IPS-18a (cell line): ENCODE results near the gene VSTM2L.

ENCODE experiments used
- H3K27ac ChIP-seq: one replicate; pipeline ENCODE4 v1.5.1; 2013; ENCODE audit warnings: low read length
- H3K27me3 ChIP-seq: one replicate; pipeline ENCODE4 v1.6.1; 2013; ENCODE audit warnings: mild to moderate bottlenecking, low read length; ENCODE audit not compliant: control insufficient read depth, insufficient read depth
- H3K36me3 ChIP-seq: one replicate; pipeline ENCODE4 v1.6.1; 2013; ENCODE audit warnings: low read depth, low read length; ENCODE audit not compliant: control insufficient read depth
- H3K4me1 ChIP-seq: one replicate; pipeline ENCODE4 v1.6.1; 2013; ENCODE audit warnings: low read depth, low read length; ENCODE audit not compliant: control insufficient read depth
- H3K4me3 ChIP-seq: one replicate; pipeline ENCODE4 v1.5.1; 2013; ENCODE audit warnings: low read length
- H3K9ac ChIP-seq: one replicate; pipeline ENCODE4 v1.6.1; 2013; ENCODE audit warnings: mild to moderate bottlenecking, low read length, moderate library complexity
- H3K9me3 ChIP-seq: one replicate; pipeline ENCODE4 v1.6.1; 2013; ENCODE audit warnings: low read depth, low read length; ENCODE audit not compliant: control insufficient read depth

VSTM2L gene

GRCh38 chr20:37880726-37881591 is 22.0 kb upstream of the VSTM2L start:
- H3K27ac ChIP-seq: no peak overlapping the region
- H3K9ac ChIP-seq: no peak overlapping the region
- H3K4me3 ChIP-seq: no peak overlapping the region
- H3K36me3 ChIP-seq: no peaks in the 10 kb centered on the region
- H3K27me3 ChIP-seq: no peaks in the 10 kb centered on the region
- H3K9me3 ChIP-seq: no peaks in the 10 kb centered on the region
- no peaks in the 10 kb centered on the region for H3K4me1 ChIP-seq

- H3K9ac ChIP-seq: no peak overlapping the region
- no peaks in the 10 kb centered on the region for H3K36me3 ChIP-seq
- no peaks in the 10 kb centered on the region for H3K27me3 ChIP-seq
- no peak overlapping the region for H3K27ac ChIP-seq
- H3K4me1 ChIP-seq: no peaks in the 10 kb centered on the region
- H3K4me3 ChIP-seq: no peak overlapping the region
- no peaks in the 10 kb centered on the region for H3K9me3 ChIP-seq
These were observed 21.2 kb upstream of the VSTM2L start for GRCh38 chr20:37881601-37882343.

- no peaks in the 10 kb centered on the region for H3K4me1 ChIP-seq
- no peak overlapping the region for H3K27ac ChIP-seq
- H3K9me3 ChIP-seq: no peaks in the 10 kb centered on the region
- no peaks in the 10 kb centered on the region for H3K27me3 ChIP-seq
- H3K36me3 ChIP-seq: no peaks in the 10 kb centered on the region
- H3K9ac ChIP-seq: no peak overlapping the region
- no peak overlapping the region for H3K4me3 ChIP-seq
These were observed 19.8 kb upstream of the VSTM2L start for GRCh38 chr20:37882961-37883712.

- H3K36me3 ChIP-seq: no peaks in the 10 kb centered on the region
- H3K4me3 ChIP-seq: no peak overlapping the region
- H3K4me1 ChIP-seq: no peaks in the 10 kb centered on the region
- no peaks in the 10 kb centered on the region for H3K27me3 ChIP-seq
- H3K9me3 ChIP-seq: no peaks in the 10 kb centered on the region
- H3K27ac ChIP-seq: no peak overlapping the region
- H3K9ac ChIP-seq: no peak overlapping the region
These were observed 17.9 kb upstream of the VSTM2L start for GRCh38 chr20:37885042-37885441.

GRCh38 chr20:37885593-37886503 is 17.1 kb upstream of the VSTM2L start:
- Histone ChIP-seq H3K9me3 (no peaks in the 10 kb centered on the region), H3K27ac (no peak overlapping the region), H3K36me3 (no peaks in the 10 kb centered on the region), H3K4me1 (no peaks in the 10 kb centered on the region), H3K27me3 (no peaks in the 10 kb centered on the region), H3K4me3 (no peak overlapping the region), H3K9ac (no peak overlapping the region)

GRCh38 chr20:37886851-37887297 is 16.1 kb upstream of the VSTM2L start:
- H3K9ac ChIP-seq: no peak overlapping the region
- H3K36me3 ChIP-seq: no peaks in the 10 kb centered on the region
- H3K9me3 ChIP-seq: no peaks in the 10 kb centered on the region
- no peaks in the 10 kb centered on the region for H3K27me3 ChIP-seq
- H3K27ac ChIP-seq: no peak overlapping the region
- H3K4me1 ChIP-seq: no peaks in the 10 kb centered on the region
- H3K4me3 ChIP-seq: no peak overlapping the region

- Histone ChIP-seq H3K27ac (no peak overlapping the region), H3K4me3 (no peak overlapping the region), H3K27me3 (no peaks in the 10 kb centered on the region), H3K9ac (no peak overlapping the region), H3K36me3 (no peaks in the 10 kb centered on the region), H3K4me1 (no peaks in the 10 kb centered on the region), H3K9me3 (no peaks in the 10 kb centered on the region)
These were observed 14.3 kb upstream of the VSTM2L start for GRCh38 chr20:37888641-37889040.

GRCh38 chr20:37890108-37890507 is 12.8 kb upstream of the VSTM2L start:
- H3K9ac ChIP-seq: no peak overlapping the region
- H3K9me3 ChIP-seq: no peaks in the 10 kb centered on the region
- no peaks in the 10 kb centered on the region for H3K27me3 ChIP-seq
- H3K27ac ChIP-seq: no peak overlapping the region
- H3K4me1 ChIP-seq: no peaks in the 10 kb centered on the region
- no peak overlapping the region for H3K4me3 ChIP-seq
- H3K36me3 ChIP-seq: no peaks in the 10 kb centered on the region

- Histone ChIP-seq H3K27ac (no peak overlapping the region), H3K9me3 (no peaks in the 10 kb centered on the region), H3K4me3 (no peak overlapping the region), H3K9ac (no peak overlapping the region), H3K4me1 (no peaks in the 10 kb centered on the region), H3K36me3 (no peaks in the 10 kb centered on the region), H3K27me3 (no peaks in the 10 kb centered on the region)
These were observed 12.3 kb upstream of the VSTM2L start for GRCh38 chr20:37890643-37891042.

GRCh38 chr20:37892001-37892400 is 10.9 kb upstream of the VSTM2L start:
- no peaks in the 10 kb centered on the region for H3K36me3 ChIP-seq
- H3K27ac ChIP-seq: no peak overlapping the region
- H3K4me1 ChIP-seq: no peaks in the 10 kb centered on the region
- no peaks in the 10 kb centered on the region for H3K27me3 ChIP-seq
- no peak overlapping the region for H3K4me3 ChIP-seq
- H3K9me3 ChIP-seq: no peaks in the 10 kb centered on the region
- H3K9ac ChIP-seq: no peak overlapping the region
